Astrocyte (in vitro differentiated cells and primary cell): ENCODE data around the gene ADAT1.

Experiments
- EZH2 ChIP-seq: IDR thresholded peaks from 2 replicates; pipeline ENCODE4 v1.6.1; 2012; ENCODE audit warnings: mild to moderate bottlenecking, low read length, inconsistent platforms; ENCODE audit not compliant: insufficient read depth
- TF ChIP-seq, protein P1 (sequence below): IDR thresholded peaks from 2 replicates; pipeline ENCODE4 v1.5.1; 2011; ENCODE audit warnings: low read depth, mild to moderate bottlenecking, inconsistent platforms, low read length, moderate library complexity; ENCODE audit not compliant: insufficient read depth

GRCh38 chr16:75572864-75573542 is 50.1 kb downstream of the ADAT1 start:
- TF ChIP-seq EZH2, result no peak
- TF ChIP-seq, protein P1, sequence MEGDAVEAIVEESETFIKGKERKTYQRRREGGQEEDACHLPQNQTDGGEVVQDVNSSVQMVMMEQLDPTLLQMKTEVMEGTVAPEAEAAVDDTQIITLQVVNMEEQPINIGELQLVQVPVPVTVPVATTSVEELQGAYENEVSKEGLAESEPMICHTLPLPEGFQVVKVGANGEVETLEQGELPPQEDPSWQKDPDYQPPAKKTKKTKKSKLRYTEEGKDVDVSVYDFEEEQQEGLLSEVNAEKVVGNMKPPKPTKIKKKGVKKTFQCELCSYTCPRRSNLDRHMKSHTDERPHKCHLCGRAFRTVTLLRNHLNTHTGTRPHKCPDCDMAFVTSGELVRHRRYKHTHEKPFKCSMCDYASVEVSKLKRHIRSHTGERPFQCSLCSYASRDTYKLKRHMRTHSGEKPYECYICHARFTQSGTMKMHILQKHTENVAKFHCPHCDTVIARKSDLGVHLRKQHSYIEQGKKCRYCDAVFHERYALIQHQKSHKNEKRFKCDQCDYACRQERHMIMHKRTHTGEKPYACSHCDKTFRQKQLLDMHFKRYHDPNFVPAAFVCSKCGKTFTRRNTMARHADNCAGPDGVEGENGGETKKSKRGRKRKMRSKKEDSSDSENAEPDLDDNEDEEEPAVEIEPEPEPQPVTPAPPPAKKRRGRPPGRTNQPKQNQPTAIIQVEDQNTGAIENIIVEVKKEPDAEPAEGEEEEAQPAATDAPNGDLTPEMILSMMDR, result no peak
